Fibroblast of skin of right quadriceps (primary cell): ENCODE results near the gene MS4A7.
A peak's percentile ranks its signal among the peaks of the same experiment; 100 is the strongest.
"Not testable (repeated sequence)": the region's sequence is repeated elsewhere in the genome, so short reads cannot be mapped to it uniquely, and the experiment has no call there.

Experiments
- DNase-seq: peaks from one replicate; pipeline ENCODE4 v3.0.0-alpha.2; 2013

MS4A7 gene, protein sequence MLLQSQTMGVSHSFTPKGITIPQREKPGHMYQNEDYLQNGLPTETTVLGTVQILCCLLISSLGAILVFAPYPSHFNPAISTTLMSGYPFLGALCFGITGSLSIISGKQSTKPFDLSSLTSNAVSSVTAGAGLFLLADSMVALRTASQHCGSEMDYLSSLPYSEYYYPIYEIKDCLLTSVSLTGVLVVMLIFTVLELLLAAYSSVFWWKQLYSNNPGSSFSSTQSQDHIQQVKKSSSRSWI

DNA sequence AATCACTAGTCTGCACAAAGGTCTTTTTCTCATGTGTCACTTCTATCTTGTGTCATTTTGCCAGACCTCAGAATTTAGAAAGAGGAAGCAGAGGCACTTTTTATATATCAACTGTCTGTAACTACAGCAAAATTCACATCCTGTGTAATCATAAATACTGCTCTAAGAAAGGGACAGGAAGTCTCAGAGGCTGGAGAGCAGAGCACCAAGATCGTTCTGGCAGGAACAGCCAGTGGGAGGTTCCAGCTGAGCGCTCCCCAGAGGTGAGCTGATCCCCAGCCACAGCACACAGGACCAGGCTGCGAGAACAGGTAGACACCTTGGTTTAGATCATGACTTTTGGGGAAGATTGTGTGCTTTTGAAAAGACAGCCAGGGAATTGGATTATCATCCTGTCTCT, at the start of gene MS4A7:
TSS of gene MS4A7 (plus strand) at position 179 of the 400 bp plus-strand sequence. CDS start 4,610 bp downstream, outside the sequence.
- no peak for DNase-seq

DNA sequence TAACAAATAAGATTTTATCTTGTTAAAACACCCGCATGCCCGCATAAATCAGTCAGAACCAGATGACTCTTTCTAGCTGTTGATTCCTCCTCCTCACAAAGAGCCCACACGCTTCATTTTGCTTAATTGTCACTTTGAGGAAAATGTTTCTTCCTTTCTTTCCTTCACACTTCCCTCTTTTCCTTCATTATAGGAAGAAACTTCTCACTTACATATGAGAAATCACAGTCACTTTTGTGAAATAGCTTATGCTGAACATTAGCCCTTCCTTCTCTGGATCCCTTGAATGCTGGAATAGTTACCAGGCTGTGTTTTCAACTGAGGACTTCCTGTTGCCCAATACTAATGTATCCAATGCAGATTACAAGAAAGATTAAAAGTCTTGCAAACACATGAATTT, 45.5 kb upstream of the MS4A7 start:
- DNase-seq, result no peak

DNA sequence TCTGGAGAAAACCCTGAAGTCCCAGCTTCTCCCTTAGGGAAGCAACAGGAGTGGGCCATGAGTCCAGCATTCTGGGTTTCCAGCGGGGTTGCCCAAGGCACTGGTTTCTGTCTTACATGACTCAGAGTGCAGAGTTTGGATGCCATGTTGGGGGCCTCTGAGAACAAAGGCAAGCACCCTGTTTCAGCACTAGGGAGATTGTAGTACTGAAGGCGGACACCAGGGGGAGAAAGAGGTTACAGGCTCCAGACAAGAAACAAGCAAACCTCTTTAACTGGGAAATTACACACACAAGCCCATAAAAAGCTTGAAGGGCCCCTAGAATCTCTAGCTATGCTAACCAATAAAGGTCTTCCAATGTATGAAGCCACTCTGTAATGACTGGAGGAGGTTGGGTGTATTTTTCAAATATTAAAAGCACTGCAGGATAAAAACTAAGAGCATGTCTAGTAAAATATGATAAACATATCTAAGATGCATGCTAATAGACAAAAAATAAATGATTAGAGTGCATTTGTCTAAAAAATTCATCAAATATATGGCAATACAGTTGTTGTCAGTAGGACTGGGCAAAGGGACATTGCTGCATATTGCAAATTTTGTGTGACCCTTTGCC, 44.2 kb upstream of the MS4A7 start:
- DNase-seq, result peak; percentile 2

DNA sequence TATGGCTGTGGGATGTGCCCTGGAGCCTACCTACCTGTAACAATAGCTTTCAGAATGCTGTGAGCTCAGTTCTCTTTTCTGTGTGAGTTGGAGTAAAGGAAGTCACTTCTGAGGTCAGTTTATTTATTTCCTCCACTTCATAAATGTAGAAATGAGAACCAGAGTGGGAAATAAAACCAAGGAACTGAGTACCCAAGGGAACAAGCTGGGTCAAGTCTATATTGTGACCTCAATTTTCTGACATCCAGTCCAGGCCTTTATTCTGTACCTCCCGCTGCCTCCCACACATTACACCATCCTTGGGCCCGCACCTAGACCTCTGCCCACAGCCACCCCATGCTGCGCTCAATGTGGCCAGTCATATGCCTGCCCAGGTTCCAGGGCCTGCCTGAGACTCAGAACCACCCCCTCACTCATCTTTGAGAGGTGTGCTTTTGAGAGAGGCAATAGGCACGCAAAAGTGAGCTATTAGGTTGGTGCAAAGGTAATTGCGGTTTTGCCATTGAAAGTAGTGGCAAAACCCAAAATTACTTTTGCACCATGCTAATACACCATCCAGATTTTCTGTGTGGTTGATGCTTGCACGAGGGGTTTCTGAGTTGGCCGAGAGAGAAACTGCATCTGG, 41.5 kb upstream of the MS4A7 start:
- DNase-seq, result no peak

DNA sequence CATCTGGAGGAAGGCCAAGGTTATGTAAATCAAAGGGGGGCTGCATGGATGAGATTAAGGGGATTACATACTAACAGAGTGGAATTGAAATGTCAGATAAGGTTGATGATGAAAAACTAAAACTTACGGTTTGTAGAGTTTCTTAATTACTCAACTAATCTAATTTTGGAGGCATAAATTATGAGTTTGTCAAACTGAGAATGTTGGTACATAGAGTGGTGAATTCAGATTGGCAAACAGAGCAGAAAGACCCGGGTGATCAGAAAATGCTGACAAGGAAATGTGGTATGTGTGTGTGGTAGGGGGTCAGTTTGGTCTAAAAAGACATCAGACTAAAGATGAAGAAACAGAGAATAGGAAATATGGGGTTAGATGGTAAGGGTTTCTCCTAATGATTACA, 40.3 kb upstream of the MS4A7 start:
- DNase-seq, result no peak

DNA sequence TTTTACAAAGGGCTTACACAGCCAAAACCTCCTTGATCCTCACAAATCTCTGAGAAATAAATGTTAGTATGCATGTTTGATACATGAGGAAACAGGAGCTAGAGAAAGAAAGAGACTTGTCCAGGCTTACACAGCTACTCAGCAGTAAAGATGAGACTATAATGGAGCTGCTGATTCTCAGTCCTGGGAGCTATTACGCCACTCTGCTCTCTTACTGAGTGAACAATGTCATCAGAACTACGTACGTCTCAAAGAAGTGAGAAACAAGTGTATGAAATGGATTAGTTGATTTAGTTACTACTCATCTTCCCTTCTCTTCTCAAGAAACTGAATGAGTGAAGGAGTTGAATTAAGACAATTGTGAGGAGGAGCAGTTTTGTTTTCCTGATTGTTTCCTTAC, 39.0 kb upstream of the MS4A7 start:
- no peak for DNase-seq

DNA sequence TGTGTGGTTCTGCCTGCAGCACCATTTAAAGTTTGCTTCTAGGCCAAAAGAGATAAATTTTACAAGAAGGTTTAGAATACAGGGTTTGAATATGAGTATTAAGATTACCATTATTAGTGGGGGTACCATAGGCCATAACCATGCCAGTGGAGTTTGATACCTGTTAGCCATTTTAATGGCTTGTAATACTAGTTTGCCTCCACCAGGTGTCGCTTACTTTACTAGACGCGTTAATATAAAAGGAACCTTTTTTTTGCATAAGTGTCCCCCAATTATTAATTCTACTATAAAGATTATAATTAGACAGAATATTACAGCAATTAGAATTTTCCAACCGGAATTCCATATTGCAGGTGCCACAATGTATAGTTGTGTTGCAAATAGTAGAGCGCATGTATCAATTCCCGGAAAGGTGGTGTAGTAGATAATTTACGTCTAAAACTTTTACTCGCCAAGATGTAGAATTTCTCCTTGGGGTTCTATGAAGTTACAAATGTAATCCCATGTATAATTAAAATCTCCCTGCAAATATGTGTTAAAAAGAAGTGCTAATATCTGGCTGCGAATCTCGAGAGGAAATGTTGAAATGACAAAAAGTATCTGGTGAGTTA, 35.1 kb upstream of the MS4A7 start:
- no peak for DNase-seq

DNA sequence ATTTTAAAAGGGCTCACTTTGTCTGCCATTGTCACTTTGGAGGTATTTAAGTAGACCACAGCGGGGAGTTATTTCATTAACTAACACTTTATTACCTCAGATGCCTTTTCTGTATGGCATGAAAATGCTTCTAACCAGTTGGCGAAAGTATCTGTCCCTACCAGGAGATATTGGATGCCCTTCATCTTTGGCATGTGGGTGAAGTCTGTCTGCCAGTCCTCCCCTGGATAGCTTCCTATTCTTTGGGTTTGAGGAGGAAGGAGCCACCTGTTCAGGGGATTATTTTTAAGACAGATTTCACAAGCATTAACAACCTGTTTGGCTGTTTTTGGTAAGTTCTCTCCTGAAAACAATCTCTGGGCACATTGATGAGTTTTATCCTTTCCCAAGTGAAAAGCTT, 34.2 kb upstream of the MS4A7 start:
- DNase-seq, result no peak

DNA sequence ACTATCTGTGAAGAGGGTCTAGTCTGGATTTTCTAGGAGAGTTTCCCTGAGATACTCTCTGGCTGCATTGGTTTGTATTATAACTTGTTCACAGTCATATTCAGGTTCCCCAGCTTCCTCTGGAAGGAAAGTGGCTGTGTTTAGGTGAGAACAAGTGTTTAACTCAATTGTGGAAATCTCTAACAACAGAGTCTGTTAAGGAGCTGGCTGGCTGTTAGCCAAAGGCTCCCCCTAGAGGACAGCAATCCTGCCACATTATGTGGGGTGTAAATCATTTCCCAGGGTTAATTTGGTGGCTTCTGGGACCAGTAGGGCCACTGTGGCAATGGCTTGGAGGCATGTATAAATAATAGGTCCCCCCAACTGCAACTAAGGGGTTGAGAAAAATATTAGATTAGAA, 32.8 kb upstream of the MS4A7 start:
- no peak for DNase-seq

DNA sequence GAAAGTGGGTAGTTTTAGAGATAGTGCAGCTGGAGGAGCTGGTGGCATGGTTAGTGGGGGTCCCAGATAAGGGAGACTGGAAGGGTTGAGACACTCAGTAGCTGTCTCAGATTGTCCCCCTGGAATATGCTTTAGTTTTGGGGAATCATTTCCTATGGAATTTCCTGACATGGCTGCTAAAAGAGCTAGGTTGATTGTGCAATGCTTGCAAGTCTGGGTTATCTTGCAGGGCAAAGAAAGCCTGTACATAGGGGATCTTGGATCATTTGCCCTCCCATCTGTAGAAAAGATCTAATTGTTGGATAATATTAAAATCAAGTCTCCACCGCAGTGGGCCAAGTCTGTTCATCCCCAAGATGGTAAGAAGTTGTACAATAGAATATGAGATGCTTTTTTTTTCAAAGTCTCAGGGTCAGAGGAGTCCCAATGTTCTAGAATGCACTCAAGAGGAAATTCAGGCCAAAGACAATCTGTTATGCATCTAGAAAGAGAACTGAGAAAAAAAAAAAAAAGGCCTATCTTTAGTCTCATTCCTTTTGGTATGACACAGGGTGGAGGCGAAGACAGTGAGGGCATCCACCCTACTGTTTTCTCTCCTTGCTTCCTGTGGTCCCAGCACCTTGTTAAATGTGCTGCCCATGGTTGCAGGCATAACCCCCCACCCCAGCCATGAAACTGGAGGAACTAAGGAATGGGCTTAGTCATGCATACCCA, 31.1 kb upstream of the MS4A7 start:
- no peak for DNase-seq

DNA sequence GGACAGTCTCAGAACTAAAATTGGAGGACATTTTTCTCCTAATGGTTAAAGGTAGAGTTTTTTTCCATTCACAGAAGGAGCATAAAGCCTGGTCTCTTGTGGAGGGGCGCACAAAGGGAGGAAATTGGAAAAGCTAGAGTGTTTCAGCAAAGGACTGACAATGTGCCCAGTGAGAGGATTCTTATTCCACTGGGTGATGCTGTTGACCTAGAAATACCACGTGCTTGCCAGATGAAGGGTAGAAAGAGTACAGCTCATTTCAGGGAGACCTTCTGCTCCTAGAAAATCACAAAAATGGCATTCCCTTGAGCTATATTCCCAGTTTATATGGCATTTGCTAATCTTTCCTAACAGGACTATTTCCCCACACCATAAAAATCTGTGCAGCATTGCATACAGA, 30.2 kb upstream of the MS4A7 start:
- no peak for DNase-seq

DNA sequence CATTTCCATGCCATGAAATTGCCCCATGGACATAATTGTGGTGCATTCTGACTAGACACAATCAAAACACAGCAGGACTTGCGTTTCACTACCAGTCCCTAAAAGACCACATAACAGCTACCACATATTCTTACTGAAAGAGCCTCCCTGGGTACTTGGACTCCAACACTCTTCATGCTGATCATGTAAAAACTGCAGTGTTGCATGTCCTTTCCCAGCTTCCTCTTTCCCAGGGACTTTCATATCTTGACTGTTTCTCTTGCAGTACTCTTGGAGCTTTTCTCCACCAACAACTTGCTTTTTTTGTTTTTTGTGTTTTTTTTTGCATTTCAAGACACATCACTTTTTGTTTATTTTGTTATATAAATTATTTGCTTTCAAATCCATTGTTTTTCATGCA, 28.3 kb upstream of the MS4A7 start:
- no peak for DNase-seq

DNA sequence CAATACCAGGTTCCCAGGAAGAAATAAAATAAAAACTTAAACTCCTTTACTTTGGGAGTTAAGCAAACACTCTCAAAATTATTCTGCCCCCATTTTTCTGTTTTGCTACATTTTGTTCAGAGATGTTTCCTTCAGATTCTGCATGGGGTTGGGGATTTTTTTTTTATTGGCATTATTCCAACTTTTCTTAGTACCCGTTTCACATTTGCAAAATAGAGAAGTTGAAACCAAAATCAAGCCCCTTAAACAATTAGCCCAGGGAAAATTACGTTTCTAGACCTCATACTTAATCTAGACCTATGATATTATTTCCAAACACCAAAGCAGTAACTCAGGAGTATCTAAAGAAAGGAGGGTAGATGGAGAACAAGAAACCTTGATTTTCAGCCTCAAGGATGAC, 20.6 kb upstream of the MS4A7 start:
- DNase-seq, result no peak

DNA sequence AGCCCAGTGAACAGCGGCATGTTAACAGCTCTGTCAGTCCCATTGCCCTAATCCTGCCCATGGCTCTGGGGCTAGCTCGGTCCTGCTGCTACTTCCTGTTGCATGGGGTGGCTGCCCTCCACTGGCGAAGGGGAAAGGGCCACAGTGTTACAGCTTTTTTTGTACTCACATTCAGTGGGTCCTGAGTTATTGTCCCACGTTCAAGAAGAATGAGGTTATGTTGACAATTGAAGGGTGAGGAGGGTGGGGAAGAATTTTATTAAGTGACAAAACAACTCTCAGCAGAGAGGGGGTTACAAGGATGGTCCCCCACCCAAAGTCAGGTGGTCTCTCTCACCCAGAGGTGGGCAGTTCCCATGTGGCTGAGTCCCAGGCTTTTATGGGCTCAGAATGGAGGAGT, 17.7 kb upstream of the MS4A7 start:
- DNase-seq, result no peak

DNA sequence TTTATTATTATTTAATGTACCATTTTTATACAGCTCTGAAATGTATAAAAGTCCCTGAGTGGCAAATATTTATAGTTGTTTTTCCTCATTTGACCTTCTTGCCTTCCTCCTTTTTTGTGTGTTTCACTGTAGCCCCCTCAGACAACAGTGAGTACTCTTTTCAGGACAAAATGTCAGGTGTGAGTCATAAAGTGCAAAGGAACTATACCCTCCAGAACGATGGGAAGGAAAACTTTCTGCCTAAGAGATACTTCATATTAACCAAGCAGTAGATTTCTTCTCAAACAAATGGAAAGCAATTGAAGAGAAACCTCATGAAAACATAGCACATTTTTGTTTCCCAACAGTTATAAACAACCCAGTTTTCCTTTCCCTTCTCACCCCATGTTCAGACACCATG, 16.1 kb upstream of the MS4A7 start:
- no peak for DNase-seq

DNA sequence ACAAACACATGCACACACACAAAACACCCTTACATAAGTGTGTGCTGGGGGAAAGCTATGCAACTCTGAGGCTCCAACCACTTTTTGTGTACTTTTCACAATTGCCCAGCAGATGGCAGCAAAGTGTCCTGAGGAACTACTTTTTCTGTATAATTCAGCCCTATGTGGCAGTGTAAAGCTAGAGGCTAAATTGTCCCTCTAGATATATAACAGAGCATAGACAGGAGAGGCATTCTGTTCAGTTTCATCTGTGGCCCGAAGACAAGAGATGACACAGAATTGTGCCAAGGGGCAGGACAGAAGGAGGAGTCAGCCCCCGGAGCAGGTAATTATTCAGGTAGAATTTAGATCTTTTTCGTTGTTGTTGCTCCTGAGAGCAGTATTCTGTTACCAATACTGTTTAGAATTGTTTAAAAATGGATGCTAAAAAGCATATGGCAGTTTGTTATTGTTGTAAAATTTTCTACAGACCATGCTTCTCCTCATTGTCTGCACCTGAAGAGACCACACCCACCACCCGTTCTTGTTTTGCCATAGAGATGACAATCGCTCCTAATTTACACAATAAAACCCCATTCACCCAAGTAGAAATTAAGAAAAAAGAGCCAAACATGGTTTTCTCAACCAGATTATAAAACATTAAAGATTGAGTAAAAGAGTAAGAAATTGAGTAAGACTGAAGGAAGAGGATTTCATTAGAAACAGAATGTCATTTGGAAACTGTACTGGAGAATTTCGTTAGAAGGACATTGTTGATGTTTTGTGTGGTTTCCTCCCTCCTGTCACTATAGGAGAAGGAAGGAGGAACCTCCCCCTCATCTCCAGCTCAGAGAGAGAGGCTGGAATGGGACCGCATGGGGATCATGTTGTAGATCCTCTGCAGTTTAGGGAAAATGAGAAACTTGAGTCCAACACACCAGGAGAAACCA, 14.5 kb upstream of the MS4A7 start:
- DNase-seq, result peak; percentile 28

DNA sequence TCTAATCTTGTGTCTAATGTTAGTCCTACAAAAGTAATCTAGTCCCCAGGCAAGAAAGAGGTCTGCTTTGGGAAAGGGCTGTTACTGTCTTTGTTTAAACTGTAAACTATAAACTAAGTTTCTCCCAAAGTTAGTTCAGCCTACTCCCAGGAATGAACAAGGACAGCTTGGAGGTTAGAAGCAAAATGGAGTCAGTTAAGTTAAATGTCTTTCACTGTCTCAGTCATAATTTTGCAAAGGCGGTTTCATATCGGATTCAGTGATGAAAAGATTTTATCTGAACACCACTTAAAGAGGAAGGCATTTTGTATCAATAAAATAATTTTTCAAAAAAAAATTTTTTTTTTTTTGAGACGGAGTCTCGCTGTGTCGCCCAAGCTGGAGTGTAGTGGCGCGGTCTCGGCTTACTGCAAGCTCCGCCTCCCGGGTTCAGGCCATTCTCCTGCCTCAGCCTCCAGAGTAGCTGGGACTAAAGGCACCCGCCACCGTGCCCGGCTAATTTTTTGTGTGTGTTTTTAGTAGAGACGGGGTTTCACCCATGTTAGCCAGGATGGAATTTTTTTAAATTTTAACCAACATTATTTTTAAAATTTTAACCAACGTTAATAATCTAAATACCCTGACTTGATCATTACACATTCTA, 11.9 kb upstream of the MS4A7 start:
- not testable (repeated sequence) for DNase-seq

DNA sequence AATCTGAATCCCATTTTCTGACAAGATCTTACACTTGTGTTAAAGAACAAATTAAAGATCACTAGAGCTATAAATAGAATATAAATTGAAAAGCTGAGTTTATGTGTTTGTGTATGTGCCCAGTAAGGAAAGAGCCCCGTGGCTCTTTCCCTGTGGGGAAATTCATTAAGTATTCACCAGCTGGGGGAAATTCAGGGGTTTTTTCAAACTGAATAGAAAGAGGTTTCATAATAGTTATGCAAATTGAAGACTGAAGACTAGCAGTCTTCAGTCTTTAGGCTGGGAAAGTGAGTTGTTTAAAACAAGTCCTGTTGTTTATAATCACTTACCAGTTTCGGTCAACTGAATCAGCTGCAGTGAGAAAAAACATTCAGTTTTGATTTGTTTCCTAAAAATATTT, 11.3 kb upstream of the MS4A7 start:
- no peak for DNase-seq

DNA sequence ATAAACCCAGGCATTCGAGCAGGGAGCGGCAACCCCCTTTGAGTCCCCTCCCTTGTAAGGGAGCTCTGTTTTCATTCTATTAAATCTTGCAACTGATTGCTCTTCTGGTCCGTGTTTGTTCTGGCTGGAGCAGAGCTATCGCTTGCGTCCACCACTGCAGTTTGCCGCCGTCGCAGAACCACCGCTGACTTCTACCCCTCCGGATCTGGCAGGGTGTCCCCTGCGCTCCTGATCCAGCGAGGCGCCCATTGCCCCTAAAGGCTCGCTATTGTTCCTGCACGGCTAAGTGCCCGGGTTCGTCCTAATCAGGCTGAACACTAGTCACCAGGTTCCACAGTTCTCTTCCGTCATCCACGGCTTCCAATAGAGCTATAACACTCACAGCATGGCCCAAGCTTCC, 10.4 kb upstream of the MS4A7 start:
- no peak for DNase-seq

DNA sequence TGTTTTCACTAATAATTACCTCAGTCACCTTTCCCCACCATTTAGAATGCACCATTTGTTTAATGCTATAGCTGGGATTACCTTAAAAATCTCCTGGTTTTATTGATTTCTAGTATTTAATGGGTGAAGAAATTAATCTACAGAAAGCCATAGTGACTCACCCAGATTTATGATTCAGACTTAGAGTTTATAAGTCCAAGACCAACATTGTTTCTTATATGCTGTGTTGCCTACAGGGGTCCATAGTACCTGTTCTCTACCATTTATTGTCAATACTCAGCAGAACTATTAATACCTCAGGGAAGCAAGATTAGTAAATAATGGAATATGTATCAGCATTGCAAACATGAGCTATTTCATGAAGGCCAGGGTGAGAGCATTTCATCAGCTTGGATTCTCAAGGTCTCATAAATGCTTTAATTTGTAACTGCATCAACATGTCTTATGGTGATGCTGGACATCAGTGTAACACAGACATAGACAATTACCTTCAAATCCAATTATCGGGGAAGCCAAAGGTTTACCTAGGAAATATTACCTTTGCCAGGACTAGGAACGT, 8.0 kb upstream of the MS4A7 start:
- DNase-seq, result no peak

DNA sequence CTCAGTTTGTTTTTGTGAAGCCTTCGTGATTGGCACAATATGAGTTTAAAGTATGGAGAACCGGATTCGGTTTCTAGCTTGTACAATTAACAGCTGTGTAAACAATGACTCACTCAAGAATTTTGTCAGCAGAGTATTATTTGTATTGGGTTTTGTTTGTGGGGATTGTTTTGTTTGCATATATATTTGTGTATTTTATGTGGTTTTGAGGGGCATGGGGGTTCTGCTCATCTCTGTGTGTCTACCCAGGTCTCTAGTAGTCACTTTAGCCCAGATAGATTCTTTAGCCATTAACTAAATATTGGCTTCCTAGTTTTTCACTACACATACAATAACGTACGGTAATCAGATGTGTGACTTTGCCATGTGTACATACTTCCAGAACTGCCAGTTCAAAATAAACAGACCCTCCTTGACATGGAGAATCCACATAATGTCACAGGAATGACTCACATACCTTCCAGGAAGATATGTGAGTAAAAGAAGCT, 7.5 kb upstream of the MS4A7 start:
- no peak for DNase-seq
